ENCODE results near the gene COMMD8. TPM values are rescaled to one million over a fixed set of nuclear protein-coding genes. Genes with fewer than 3 reads are reported as not detected.

COMMD8 gene
- polyA plus RNA-seq, 2 of the 4 experiments (the other 2 are of a cell fraction), result 19.1 to 24.0 TPM

Other genes with a start within 250 kb of the COMMD8 start
- 6.3 and 6.8 TPM in 2 replicates for gene ATP10D, start 21.6 kb upstream of the COMMD8 start, polyA plus RNA-seq (2011; rRNA removed)
- gene ATP10D, start 21.6 kb upstream of the COMMD8 start, polyA plus RNA-seq (2017; fragmentation: RNase III; extraction: RNeasy Plus Mini Kit Qiagen cat#74134 plus additional on column Dnase treatment), result 2.6 to 3.0 TPM (median 2.7 TPM) in 3 replicates

All from A549 (cell line).